Stimulated activated CD4-positive, alpha-beta T cell treated with anti-CD3 and anti-CD28 coated beads, Interleukin-12 subunit alpha, Interleukin-12 subunit beta, amount 100 ng/mL, for 4 hours (primary cell): ENCODE measurements around the gene ITGA5.
"Not testable (repeated sequence)": the region's sequence is repeated elsewhere in the genome, so short reads cannot be mapped to it uniquely, and the experiment has no call there.

Experiments
- DNase-seq: peaks from one replicate; pipeline ENCODE4 v3.0.0-alpha.2; 2020

The ITGA5 gene

GRCh38 chr12:54368709-54369596 lies 50.1 kb downstream of the ITGA5 start:
- DNase-seq = peak; percentile 92

DNA sequence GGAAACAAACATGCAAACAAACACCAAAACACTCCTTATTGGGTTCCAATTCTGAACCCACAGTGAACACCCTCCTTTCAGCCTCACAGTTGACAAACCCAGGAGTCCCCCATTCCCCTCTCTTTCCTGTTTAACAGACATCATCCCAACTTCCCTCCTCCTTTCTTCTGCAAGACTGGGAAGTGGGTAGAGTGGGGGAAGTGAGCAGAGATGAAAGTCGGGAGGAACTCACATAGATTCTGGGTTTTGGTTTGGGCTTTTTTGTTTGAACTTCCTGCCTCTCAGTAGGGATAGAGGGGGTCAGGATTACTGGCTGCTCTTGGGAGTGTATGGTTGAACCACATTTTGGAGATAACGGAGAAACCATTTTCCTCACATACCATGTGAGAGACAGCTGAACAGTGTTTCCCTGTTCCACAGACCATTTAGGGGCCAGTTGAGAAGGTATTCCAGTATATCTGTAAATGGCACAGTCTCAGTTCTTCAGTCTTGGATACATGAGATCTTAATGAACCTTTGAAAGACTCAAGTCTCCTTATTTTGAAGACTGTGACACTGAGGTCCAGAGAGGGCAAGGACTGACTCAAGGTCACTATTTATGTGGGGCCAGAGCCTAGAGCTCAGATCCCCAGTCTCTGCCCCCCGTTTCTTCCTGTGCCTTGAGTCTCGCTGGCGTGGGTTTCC lies 50.9 kb downstream of the ITGA5 start:
- DNase-seq = no peak

DNA sequence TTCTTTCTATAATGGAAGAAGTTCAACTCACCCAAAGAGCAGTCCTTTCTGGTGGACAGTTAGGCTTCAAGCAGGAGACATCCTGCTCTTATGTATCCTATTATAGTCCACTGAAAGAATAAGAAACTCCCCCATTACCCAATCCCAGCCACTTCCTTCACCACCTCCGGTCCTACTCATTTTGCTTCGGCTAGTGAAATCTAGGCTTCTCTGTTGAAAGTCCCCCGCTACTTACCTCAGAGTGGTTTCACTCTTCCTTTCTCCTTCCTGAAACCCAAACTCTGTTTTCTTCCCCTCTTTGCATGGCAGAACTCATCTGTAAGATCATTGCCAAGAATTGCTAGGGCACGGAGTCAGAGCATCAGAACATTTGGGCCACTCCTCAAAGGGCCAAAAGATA lies 54.7 kb downstream of the ITGA5 start, which contains the start of gene GPR84:
Gene GPR84, minus strand, starts transcription at position 74 of the 400 bp plus-strand sequence. CDS start 635 bp downstream, outside the sequence.
- DNase-seq = no peak

- no peak for DNase-seq
Observed at GRCh38 chr12:54363618-54364017, 55.4 kb downstream of the ITGA5 start.

GRCh38 chr12:54363047-54363446 lies 56.0 kb downstream of the ITGA5 start:
- no peak for DNase-seq

- peak; percentile 56 for DNase-seq
Observed at GRCh38 chr12:54360717-54361456, 58.2 kb downstream of the ITGA5 start.

DNA sequence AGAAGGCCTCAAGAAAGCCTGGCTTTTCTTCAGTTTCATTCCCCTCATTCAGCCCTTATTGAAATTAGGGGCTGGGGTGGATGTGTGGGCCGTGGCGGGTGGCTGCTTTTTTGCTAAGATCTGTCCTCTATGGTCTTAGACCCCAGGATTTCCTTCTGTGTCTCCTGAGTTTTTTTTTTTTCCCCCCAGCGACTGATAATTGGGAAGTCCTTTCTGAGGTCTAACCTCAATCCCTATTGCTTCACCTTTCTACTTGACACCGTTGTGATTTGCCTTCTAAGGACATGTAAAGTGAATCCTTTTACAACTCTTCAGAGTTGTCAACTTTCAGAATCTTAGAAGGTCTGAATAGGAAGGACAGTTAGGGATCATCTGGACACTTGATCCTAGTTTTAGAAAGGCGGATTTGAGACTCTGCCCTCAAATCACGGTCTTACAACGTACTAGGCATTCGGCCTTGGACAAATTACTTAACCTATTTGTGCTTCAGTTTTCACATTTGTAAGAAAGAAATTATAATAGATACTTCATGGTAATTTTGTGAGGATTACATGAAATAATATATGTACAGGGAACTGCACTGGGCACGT lies 59.2 kb downstream of the ITGA5 start:
- no peak for DNase-seq

DNA sequence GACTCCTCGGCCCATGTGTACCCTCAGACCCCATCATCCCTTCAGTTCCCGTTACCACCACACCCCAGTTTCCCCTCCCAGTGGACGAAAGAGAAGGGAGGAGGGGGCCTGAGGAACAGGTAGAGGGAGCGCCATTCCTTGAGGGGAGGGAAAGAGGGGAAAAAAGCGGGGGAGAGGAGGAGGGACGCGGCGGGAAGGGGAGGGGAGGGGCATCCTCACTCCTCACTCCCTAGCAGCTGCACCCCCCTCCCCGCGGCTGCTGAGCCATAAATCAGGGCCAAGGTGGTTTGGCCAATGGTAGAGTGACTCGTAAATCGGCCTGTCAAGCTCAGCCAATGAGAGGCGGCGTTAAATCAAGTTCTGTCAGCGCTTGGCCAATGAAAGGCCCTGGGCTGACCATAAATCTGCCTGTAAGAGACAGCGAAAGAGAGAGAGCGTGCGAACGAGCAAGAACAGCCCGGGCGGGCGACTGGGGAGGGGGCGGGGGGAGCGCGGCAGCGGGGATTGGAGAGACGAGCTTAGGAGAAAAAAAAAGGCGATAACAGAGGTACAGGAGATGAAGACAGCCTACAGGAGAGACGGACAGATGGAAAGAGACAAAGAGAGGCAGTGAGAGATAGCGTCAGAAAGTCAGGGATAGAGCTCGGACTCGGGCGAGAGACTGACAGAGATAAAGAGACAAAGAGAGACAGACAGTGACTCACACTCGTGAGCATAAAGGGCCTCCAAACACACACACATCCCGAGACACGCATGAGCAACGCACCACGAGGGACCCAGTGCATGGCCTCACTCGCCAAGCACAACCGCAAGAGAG lies 59.9 kb downstream of the ITGA5 start:
- DNase-seq = peak; percentile 82

GRCh38 chr12:54358191-54358944 lies 60.7 kb downstream of the ITGA5 start:
- no peak for DNase-seq

DNA sequence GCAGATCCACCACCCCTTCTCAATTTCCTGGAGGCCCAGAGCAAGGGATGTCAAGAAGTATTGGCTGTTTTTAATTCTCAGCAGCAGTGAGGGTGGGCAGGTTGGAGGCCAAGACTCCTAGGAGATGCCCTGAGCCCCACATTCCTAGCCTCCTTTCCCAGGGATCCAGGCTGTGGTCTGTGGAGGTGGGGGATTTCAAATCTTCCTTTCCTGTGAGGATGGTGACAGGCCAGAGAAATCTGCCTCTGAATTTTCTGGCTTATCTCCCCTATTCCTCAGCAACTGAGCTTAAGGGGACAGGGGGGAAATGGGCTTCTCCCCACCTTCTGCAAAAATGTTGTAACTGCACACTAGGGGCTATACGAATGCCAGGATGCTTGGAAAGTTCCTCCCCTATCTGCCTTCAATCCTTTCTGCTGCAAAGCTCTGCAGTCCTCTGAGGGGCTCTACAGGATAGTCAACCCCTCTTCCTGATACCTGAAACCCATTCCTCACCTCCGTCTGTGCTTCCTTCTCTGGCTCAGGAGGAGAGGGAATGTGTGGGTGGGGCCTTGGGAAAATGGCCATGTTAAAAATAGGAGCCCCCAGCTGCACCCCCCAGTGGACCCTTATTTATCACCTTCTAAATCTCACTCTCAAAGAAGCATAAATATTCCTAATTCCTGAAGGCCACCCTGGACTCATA lies 61.4 kb downstream of the ITGA5 start:
- DNase-seq = no peak

DNA sequence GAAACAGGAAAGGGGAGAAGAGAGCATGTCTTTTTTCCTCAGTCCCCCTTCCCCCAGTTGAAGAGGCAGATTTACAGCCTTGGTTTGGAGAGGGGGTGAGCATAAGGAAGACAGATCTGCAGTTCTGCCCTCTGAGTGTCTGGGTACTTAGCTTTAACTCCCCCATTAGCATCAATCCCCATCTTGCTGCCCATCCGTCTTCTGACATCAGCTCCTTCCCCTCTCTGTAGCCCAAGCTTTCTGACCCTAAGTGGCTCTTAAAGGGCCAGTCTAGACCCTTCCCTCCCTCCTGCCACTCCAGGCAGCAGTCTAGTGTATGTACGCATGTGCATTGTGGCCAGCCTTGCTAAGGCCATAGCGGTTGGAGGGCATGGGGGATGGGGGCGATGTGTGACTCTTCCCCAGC lies 62.1 kb downstream of the ITGA5 start:
- no peak for DNase-seq

- no peak for DNase-seq
Observed at GRCh38 chr12:54356228-54356627, 62.8 kb downstream of the ITGA5 start.

- no peak for DNase-seq
Observed at GRCh38 chr12:54355104-54355815, 63.8 kb downstream of the ITGA5 start.

DNA sequence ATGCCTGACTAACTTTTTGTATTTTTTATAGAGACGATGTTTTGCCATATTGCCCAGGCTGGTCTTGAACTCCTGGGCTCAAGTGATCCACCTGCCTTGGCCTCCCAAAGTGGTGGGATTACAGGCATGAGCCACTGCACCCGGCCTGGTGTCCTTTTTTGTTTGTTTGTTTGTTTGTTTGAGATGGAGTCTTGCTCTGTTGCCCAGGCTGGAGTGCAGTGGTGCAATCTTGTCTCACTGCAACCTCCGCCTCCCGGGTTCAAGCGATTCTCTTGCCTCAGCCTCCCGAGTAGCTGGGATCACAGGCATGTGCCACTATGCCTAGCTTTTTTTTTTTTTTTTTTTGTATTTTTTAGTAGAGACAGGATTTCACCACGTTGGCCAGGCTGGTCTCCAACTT lies 64.8 kb downstream of the ITGA5 start:
- not testable (repeated sequence) for DNase-seq

- no peak for DNase-seq
Observed at GRCh38 chr12:54352891-54353874, 65.9 kb downstream of the ITGA5 start.

DNA sequence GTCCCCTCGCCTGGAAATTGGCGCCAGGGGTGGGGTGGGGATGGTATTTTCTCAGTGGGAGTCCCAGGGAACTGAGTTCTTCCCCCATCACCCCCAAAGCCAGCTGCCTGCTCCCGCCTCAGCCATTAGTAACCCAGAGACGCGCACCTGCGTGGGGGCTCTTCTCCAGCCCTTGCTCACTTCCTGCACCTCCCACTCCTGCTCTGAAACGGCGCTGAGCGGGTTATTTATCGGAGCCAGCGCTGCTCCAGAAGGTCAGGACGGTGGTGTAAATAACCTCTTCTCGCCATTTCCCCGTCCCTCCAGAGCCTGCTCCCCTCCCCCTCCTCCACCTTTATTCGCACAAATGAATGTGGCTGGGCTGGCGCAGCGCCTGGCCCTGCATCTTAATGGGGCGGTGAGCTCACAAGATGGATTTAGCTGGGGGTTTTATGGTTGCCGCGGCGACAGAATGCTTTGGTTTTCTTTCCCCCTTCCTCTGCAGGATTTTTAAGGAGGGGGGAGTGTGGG lies 67.0 kb downstream of the ITGA5 start:
- peak; percentile 43 for DNase-seq

GRCh38 chr12:54351341-54351740 lies 67.7 kb downstream of the ITGA5 start:
- no peak for DNase-seq

DNA sequence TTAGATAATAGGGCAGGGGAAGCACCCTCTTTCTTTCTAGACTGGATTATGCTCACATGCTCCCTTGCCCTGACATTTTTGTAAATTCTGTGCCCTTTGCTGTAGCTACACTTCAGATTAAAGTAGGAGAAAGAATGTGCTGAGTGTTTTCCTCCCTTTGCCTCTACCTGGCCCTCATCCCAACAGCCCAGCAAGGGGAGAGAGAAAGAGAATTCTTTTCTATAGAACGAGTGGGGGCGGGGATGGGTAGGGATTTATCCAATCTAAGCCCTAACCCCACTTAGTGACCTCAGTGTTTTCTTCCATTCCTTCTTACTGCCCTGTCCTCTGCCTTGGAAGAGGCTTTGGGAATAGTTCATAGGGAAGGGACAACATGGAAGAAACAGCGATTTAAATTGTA lies 68.3 kb downstream of the ITGA5 start:
- no peak for DNase-seq
